Pons (tissue), 1 donor: ENCODE measurements around the gene RNFT2.
"Not testable (repeated sequence)": the region's sequence is repeated elsewhere in the genome, so short reads cannot be mapped to it uniquely, and the experiment has no call there.

ENCODE experiments used
- DNase-seq: peaks from one replicate; pipeline ENCODE4 v3.0.0-alpha.2; 2016; ENCODE audit warnings: low spot score

The RNFT2 gene

GRCh38 chr12:116710370-116711150 is 27.6 kb upstream of the RNFT2 start:
- DNase-seq: no peak

- no peak for DNase-seq
Observed at GRCh38 chr12:116712458-116713303, 25.4 kb upstream of the RNFT2 start.

- no peak for DNase-seq
Observed at GRCh38 chr12:116713527-116713926, 24.6 kb upstream of the RNFT2 start.

DNA sequence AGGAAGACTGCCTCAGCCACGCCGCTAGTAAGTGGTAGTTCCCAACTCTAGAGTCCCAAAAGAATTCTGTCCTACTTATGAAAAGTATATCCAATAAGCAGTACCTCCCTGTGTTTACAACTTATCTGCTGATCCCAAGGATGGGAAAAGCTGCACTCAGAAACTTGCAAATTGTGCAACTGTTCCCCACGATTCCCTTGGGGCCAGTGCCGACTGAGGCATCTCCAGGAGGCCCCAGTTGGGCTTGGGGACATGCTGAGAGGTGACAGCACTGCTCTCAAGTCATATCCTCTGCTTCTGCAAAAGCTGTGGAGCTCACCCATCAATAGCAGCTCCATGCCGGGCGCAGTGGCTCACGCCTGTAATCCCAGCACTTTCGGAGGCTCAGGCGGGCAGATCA is 23.9 kb upstream of the RNFT2 start:
- no peak for DNase-seq

GRCh38 chr12:116717466-116718437 is 20.4 kb upstream of the RNFT2 start:
- no peak for DNase-seq

DNA sequence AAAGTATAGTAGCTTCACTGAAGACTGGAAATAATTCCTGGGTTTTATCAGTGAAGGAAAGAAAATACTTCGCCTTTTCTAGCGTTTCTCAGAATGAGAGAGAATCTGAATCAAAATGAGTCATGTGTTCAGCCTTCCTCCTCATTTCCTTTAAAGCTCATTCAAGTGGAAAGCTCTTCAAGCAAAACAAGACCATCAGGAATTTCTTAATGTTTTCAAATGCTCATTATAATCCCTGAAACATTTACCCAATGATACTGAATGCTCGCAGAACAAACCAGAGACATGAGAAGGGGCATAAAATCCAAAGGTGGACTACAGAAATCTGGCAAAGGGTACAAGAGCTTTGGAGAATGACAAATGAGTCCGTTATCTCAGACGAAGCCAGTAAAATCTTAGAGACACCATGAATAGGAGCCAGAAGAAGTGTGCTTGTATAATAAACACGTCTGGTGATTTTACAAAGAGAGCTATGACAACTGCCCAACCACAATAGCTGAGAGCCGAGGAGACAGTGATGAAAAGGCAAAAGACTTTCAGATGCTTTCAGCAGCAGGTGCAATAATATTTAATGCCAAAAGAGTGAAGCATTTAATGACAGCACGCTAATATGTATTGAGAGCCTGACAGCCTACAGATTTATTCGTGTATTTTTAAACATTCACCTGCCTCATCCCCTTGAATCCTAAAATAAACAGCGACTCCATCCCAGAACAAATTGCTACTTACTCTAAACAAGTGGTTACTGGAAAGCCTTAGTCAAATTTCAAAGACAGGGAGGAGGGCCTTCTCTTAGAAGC is 19.3 kb upstream of the RNFT2 start:
- DNase-seq: no peak

DNA sequence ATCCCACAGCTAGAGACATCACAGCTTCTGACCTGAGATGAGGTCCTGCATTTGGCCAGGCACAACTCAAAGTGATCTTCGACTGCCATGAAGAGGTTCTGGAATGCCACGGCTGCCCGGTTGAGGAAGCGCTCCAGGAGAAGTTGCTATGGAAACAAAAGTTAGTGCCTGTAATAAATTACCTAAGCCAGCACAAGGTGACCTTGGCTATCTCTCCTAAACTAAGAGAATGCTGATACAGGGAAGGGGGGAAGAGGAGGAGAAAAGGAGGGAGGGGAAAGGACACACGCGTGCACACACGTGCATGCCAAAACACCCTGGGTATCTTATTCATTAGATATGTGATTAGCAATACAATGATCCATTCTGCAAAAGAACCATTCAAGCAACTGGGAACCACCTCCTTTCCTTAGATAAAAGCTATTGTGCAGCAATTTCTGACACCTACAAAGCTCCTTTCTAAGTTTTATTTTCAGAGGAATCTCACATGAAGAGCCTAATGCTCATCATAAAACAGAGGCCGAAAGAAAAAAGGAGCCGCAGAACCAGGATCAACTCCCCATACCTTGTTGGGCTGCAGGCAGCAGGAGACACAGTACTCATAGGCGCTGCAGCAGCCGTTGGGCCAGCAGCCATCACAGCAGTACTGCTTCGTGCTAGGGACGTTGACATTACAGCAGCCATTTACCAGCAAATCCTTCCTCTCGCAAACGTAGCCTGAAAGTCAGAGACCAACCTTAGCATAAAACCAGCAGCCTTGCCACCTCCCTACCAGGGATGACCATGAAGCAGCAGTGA is 18.2 kb upstream of the RNFT2 start:
- DNase-seq: no peak

DNA sequence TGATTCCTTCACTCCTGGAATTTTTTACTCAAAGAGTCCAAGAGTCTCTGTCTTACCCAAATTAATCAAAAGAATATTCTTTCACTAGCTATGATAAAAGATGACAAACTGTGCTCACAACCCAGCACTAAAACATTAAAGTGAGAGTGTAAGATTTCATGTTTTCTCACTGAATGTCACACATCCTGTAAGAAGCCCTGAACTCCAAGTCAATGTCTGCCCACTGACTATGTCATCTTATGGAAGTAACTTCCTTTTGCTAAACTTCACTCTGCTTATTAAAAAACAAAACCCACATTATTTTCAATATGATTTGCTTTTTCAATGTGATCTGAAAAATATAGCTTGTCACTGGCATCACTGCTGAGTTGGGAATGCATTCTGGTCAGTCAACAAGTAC is 15.9 kb upstream of the RNFT2 start:
- DNase-seq: no peak

- no peak for DNase-seq
Observed at GRCh38 chr12:116726694-116727093, 11.4 kb upstream of the RNFT2 start.

- no peak for DNase-seq
Observed at GRCh38 chr12:116727261-116727660, 10.9 kb upstream of the RNFT2 start.

- no peak for DNase-seq
Observed at GRCh38 chr12:116727891-116728290, 10.2 kb upstream of the RNFT2 start.

DNA sequence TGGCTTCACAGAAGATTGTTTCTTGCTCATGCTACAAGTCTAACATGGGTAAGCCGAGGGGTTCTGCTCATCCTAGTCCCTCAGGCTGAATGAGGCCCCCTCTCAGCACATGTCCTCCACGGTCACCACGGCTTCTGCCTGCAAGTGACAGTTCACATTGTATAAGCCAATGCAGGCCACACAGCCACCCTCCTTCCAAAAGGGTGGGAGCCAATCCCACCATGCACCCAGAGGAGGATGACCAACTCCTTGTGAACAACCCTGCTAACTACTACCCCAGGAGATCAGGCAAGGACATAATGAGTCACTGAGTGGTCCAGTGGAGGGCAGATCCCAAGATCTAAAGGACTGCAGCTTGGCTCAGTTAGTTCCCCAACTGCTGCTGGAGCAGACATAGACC is 6.3 kb upstream of the RNFT2 start:
- no peak for DNase-seq

DNA sequence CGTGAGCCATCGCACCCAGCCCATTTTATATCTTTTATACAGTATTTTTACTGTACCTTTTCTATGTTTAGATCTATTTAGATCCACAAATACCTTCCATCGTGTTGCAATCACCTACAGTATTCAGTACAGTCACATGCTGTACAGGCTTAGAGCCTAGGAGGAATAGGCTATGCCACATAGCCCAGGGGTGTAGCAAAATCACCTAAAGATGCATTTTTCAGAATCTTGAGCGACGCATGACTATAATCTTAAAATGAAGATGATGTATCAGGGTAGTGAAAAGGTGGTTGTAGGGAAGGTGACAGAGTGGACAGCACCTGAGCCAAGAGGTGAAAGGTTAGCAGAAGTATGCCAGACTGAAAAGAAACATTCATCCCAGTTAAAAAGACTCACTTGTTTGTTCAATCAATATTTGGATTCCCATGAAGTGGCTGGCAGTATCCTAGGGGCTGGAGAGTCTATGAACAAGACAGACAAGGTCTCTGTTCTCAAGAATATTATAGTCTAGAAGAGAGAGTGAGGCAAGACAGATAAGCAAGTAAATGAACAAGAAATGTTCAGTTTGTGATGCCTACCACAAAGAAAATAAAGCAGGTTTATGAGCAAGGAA is 3.9 kb upstream of the RNFT2 start:
- no peak for DNase-seq

GRCh38 chr12:116735084-116735483 is 3.0 kb upstream of the RNFT2 start:
- DNase-seq: no peak

DNA sequence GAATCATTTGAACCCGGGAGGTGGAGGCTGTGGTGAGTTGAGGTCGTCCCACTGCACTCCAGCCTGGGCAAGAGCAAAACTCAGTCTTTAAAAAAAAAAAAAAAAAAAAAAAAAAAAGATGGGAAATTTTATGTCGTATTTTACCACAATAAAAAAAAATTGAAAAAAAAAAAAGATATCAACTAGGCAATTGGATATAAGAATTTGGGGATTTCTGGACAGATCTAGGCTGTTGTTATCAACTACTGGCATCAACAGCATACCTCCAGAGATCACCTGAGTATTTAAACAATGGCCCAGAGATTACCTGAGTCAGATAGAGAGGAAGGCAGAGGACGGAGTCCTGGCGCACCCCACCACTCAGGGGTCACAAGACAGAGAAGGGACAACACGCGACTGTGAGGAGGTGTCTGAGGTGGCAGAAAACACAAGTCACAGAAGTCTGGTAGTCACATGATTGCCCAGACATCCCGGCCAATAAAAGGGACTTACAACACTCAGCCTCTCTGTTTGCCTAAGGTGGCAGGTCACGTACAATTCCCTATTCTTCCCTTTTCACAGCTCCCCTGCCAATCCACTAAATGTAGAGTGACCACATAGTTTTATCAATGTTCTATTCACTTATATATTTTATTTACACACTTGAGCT is 2.0 kb upstream of the RNFT2 start:
- no peak for DNase-seq

DNA sequence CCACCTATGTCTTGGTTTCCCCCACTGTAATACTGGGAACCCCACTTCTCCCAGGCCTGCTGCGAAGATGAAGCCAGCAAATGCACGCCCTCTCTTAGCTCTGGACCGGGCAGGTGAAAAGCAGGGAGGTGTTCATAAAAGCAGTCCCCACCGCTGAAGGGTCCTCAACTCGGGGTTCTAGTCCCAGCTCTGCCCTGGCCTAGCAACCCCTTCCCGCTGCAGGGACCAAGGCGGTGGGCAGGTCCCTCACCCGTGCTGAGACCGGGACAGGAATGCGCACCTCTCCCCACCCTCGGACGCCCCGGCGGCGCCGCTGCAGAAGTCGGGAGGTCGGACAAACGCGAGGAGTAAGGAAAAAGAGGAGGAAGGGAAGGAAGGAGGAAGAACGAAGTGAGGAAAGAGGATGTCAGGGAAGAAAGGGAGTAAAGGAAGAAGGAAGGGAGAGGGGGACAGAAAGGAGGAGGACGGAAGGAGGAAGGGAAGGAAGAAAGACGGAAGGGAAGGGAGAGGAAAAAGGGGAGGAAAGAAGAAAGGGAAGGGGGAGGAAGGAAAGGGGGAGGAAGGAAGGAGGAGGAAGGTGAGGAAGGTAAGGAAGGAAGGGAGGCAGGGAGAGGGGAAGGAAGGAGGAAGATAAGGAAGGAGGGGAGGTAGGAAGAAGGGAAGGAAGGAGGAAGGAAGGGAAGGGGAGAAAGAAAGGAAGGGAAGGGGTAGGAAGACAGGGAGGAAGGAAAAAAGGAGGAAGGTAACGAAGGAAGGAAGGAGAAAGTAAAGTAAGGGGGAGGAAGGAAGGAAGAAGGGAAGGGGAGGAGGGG is 947 bp upstream of the RNFT2 start:
- DNase-seq: no peak

- DNase-seq: no peak
Observed at GRCh38 chr12:116739381-116739887, 1.3 kb downstream of the RNFT2 start.

DNA sequence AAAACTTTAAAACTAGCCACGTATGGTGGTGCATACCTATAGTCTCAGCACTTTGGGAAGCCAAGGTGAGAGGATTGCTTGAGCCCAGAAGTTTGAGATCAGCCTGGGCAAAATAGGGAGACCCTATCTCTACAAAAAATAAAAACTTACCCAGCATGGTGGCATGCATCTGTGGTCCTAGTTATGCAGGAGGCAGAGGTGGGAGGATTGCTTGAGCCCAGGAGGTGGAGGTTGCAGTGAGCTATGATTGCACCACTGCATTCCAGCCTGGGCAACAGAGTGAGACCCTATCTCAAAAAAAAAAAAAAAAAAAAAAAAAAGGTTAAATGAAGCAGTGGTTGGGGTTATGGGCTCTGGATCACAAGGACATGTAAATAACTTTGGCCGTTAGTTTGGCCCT is 4.7 kb downstream of the RNFT2 start:
- not testable (repeated sequence) for DNase-seq
